G401.6 (cell line): ENCODE measurements around the gene NCOA7.
"Not testable (repeated sequence)": the region's sequence is repeated elsewhere in the genome, so short reads cannot be mapped to it uniquely, and the experiment has no call there.

Experiments
- FAIRE-seq: peaks from 2 replicates; lab custom pipeline; 2012; peaks lifted over from hg19 to GRCh38; lab: Jason Lieb, UNC

NCOA7 gene

DNA sequence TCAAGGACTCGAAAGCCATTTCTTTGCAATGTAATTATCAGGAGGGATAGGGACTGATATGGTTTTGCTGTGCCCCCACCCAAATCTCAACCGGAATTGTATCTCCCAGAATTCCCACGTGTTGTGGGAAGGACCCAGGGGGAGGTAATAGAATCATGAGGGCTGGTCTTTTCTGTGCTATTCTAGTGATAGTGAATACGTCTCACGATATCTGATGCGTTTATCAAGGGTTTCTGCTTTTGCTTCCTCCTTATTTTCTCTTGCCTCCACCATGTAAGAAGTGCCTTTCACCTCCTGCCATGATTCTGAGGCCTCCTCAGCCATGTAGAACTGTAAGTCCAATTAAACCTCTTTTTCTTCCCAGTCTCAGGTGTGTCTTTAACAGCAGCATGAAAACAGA, 160.0 kb downstream of the NCOA7 start:
- FAIRE-seq, result not testable (repeated sequence)

DNA sequence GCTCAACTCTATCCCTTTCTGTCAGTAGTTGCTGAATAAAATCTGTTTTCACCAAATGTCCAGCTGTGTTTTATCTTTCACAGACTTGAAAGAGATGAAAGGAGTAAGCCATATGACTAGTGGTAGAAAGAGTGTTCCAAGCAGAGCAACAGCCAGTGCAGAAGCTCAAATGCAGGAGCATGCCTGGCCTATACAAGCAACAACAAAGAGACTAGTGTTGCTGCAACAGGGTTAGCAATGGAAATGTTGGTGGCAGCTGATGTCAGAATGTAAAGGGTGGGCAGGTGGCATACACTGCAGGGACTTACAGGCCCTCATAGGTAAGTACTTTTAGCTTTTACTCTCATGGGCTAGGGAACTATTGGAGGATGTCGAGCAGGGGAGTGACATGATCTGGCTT, 160.6 kb downstream of the NCOA7 start:
- FAIRE-seq, result no peak

DNA sequence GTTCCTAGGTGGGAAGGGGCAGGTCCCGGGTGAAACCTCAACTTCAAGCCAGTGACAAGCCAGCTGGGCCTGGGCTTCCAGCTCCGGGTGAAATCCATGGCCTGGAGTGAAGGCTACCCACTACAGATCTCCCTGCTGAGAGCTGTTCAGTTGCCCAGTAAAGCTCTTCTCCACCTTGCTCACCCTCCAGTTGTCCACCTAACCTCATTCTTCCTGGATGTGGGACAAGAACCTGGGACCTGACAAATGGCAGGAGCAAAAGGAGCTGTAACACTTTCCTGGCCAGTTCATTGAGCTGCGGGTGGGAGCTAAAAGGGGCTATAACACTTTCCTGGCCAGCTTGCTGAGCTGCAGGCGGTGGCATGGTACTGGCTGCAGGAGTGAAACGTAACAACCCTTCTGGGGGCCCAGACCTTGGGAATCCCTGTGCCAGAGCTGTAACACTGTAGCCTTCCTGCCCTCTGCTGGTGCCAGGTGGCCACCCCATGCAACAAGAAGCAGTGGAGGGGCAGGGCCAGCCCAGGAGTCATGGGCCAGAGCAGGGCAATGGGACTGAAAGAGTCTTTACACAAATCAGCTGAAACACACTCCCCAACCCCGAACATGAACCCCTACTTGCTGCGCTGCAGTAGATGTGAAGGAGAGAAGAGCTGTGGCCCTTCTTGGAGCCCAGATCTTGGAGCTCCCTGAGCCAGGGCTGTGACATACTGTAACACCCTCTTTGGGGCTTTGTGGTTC, 162.2 kb downstream of the NCOA7 start:
- FAIRE-seq, result no peak

DNA sequence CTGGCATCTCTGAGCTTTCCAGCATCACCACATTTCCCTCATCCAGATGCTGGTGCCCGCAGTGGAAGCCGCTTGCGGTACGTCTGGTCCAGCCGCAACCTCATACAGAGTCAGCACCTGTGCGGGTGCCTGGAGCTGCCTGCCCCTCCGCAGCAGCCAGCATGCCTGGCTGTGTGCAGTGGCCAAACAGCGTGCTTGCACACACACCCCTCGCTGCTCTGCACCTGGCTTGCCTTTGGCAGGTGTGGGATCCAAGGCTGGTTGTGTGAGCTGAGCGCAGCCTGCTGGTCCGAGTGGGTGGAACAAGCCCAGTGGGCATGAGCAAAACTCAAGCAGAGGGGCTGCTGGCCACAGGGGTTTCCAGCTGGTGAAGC, 162.7 kb downstream of the NCOA7 start:
- no peak for FAIRE-seq

DNA sequence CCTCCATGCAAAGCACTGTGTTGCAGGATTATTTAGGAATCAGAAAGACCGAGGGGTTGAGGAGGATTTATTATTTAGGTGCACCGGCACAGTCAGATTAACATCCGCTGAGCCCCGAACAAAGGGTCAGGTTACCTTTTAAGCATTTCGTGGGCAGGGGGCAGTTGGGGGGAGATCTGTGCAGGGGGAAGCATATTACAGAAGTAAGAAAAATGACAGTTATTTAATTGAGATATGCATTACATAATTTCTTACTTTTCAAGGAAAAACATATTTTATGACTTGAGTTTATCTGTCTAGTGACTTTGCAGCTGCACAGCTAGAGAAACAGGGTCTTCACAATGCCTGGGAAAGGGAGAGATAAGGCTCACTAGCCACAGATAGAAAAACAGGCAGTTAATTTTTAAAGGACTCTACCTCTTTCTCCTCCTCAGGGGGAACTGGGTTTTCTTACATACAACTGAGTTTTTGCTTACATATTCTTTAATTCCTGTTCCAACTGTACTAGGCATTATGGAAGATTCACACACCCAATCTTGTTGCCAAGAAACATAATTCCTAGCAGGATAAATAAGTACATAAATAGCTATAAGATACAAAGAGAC, 164.1 kb downstream of the NCOA7 start:
- FAIRE-seq, result no peak

DNA sequence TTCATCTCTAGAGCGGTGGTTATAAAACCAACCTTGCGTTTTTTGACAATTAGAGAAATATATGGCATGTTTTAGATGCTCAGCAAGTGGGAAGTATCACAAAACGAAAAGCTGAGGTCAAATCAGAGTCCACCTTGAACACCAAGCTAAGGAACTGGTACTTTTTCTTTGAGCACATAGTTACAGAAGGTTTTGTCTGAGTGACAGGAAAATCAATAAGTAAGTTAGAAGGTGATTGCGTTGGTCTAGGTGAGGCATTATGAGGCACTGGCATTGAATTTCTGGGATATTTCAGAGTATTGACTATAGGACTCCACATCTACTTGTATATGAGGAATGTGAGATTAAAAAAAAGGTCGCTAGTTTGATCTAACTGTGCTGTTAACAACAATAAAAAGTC, 165.2 kb downstream of the NCOA7 start:
- no peak for FAIRE-seq

DNA sequence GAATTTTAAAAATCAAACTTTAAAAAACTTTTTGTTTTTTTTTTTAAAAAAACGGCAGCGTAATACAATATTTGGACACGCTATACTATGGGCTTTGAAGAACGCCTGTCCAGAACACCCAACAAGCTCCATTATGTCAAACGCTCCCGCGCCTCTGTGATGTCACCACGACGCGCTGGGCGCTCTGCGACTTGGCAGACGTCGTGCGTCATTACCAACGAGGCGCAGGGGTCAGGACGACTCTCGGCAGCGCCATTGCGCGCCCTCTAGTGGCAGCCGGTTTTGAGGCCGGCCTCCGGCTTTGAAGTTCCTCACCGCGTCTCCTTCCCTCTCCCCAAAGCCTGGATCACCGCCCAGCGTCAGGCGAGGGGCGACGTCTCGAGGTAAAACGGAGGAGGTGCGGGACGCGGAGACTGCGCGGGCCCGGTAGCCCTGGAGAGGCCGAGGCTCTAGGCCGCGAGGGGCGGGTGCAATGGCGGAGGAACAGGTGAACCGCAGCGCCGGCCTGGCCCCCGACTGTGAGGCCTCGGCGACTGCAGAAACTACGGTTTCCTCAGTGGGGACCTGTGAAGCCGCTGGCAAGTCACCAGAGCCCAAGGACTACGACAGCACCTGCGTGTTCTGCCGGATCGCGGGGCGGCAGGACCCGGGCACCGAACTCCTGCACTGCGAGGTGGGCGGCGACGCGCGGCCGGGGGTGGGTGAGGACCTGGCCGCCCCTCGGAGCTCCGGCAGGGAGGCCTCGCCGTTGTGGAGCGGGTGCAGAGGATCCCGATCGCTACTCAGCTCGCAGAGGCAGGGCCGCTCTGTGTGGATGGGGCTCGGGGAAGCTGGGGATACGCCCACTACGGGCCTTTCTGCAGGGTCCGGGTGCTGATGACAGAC, 166.0 kb downstream of the NCOA7 start, which contains the start of gene HINT3:
TSS of gene HINT3 (plus strand) at position 265 of the 885 bp plus-strand sequence. CDS start at position 473, 208 bp downstream.
- FAIRE-seq, result peak; percentile 90

DNA sequence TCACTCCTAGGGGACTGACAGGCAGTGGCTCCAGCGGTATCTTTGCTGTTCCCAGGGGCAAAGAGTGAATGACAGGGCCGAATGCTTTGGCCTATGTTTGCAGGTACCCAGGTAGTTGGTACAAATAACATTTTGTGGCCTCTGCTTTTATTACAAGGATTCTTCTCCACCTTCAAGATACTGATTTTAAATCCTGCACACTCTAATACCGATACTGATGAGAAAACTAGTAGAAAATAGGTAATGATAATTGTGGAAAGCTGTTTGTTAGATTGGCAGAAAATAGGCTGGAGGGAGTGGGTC, 166.6 kb downstream of the NCOA7 start:
- FAIRE-seq, result no peak

DNA sequence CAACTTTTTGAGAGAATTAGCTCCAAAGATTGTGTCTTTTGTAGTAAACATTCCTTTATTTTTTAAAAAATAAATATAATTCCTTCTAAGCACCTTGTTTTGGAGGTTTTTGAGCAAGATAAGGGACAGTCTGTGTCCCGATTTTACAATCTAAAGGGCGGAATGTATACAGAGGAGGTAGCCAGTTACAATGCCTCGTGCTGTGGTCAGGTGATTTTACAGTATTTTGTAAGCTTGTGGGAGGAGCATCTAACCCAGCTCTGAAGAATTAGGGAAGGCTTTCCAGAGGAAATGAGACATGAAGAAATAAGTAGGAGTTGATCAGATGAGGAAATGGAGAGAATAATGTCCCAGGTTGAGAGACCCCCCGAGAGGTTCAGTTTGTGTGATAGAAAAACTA, 167.1 kb downstream of the NCOA7 start:
- no peak for FAIRE-seq

DNA sequence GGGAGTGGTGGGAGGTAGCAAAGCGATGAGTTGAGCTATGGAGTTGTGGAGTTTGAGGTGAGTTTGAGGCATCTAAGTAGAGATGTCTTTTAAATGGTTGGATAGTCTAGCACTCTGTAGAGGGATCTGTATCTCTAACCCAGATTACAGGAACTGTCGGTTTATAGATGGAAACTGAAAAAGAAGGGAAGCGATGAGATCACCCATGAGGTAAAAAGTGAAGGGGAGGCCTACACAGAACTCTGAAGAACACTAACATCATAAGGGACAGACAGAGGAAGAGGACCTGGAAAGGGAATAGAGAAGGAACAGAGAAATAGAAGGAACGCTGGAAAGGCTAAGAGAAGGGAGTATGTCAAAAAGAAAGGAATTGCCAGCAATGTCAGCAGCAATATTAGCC, 168.3 kb downstream of the NCOA7 start:
- no peak for FAIRE-seq

DNA sequence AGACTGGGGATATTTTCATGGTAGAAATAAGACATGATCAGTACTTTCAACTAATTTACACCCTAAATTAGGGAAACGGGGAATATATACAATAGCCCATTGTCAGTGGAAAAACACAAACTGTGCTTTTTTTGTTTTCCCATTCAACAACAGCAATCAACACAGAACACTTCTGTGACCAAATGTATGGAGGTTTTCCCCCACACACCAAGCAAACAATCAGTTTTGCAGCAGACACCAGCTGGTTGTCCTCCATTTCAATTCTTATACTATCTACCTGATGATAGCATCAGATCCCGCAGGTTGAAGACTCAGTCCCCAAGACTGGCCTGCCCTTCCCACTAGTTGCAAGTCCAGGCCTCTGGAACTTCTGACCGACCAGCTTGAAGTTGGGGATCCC, 170.4 kb downstream of the NCOA7 start:
- FAIRE-seq, result no peak

DNA sequence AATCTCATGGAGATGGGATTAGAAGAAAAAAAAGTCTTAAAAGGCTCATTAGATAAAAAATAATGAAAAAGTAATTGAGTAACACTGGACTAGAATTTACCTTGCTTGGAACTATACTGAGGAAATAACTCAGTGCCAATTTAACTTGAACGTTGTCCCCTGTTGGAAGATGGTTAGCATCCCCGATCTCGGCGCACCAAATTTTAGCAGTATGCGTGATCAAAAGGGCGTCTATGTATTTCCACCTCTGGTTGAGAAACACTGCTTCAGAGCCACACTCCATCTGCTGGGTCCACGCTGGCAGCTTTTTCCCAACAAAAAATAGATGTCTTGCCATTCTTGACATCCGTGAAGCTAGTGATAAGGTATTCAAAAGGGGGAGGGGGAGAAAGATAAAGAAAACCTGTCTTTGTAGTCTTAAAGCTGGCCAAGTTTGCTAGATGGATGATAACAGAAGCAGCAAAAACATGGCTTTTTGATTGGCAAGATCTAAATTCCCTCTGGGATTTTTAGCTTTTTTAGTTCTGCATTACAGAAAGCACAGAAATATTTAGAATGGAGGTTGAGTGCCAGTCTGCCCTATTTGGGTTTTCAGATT, 172.2 kb downstream of the NCOA7 start:
- FAIRE-seq, result no peak

DNA sequence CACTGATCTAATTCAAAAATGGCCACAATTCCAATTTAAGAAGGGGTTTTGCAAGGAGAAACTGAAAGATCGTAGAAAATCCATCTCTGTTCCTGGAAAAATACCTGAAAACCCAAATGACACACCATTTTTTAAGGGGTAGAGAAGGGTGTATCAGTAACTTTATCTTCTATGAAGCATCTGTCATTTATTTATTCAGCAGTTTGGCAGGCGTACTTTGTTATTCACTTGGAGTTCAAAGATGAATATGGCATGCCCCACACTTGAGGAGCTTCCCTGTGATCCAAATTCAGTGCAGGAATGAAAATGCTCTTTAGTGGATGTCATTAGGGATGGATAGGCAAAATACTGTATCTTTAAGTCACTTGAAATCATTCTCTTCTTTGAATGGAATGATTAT, 173.1 kb downstream of the NCOA7 start:
- no peak for FAIRE-seq

DNA sequence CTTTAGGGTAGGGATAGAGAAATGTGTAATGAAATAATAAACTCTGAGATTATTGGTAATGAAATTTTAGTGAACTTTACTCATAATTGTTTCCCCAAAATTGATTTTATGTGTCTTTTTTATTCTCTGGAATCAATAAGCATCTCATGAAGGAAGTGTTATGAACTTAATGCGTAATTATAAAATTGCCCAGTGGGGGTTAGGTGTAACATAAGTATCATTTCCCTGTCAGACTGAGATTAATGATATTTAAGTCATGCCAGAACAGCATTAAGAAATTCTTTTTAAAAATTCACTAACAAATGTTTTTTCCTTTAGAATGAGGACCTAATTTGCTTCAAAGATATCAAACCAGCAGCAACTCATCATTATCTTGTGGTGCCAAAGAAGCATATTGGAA, 175.8 kb downstream of the NCOA7 start:
- no peak for FAIRE-seq

DNA sequence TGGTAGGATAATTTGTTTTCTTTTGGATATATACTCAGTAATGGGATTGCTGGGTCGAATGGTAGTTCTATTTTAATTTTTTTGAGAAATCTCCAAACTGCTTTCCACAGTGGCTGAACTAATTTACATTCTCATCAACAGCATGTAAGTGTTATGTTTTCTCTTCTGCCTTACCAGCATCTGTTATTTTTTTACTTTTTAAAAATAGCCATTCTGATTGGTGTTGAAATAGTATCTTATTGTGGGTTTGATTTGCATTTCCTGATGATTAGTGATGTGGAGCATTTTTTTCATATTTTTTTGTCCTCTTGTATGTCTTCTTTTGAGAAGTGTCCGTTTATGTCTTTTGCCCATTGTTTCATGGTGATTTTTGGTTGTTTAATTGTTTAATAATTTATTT, 177.7 kb downstream of the NCOA7 start:
- FAIRE-seq, result no peak

DNA sequence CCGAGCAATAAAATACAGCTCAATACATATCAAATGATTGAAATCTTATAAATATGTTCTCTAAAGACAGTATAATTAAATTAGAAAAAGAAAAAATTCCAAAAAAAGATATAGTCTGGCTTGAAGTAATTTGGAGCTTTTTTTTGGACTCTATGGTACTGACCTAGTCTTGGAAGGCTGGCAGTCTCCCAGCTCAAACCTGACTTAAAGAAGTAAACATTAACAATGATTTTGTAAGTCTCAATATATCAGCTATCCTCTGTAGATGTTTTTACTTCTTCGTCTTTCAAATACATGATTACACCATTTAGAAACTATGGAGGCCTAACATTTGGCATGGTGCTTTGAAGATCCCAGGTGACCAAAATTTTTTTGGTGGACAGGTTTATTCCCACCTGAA, 180.0 kb downstream of the NCOA7 start:
- FAIRE-seq, result no peak

DNA sequence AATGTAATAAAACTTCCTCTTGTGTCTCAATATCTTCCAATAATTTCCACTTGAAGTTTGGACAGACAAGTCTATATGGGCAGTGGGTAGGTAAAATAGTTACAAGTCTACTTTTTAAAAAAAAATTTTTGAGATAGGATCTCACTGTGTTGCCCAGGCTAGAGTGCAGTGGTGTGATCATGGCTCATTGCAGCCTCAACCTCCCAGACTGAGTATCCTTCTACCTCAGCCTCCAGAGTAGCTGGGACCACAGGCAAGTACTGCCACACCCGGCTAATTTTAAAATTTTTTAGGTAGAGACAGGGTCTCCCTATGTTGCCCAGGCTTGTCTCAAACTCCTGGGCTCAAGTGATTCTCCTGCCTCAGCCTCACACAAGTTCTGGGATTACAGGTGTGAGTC, 181.7 kb downstream of the NCOA7 start:
- not testable (repeated sequence) for FAIRE-seq

DNA sequence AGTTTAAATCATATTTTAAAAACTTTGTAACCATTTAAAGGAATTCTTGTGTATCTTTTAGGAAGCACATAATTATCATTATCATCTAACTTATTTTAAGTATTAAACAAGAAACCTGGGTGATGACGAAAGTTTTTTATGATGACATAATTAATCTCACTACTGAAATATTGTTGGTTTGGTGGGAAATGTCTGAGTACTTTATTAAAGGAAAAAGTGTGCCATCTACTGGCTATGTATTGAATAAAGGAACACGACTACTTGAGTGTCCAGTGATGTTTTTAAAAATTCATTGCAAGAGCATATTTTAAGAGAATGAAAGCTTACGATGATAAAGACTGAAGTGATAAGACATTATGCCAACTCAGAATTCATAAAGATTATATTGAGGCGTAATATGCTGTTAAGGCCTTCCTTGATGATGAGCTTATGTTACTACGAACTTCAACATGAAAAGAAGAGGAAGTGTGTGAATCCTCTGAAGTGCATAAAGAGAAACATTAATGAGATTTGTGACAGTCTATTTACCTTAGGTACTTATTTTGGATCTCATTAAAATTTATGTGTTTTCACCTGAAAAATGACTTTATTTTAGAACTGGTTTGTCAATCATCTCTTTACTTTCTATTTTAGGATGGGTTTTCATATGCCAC, 183.6 kb downstream of the NCOA7 start:
- peak; percentile 97 for FAIRE-seq

DNA sequence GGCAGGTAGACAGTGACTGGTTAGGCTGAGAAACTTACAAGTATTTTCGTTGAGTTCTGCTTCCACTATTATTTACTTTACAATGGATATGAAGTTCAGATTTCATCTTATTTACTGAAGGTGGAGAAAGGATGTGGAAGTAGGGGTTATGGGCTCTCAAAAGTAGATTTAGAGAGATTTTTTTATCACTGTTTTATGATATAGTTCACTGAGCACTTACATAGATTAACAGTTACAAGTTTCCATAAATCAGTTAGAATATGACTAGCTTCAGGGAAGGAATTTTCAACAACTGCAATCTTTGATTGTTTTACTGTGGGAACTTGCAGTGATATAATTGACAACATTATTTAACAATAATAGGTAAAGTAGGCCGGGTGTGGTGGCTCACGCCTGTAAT, 188.3 kb downstream of the NCOA7 start:
- FAIRE-seq, result no peak
